Loucy (cell line): ENCODE measurements around the gene TIMM22.

Source experiments
- H2AFZ ChIP-seq: fragments of 200-600 bp; sonication (generic); 2 replicates; pipeline ENCODE4 v1.6.0; 2016; ENCODE audit warnings: antibody characterized with exemption, mild to moderate bottlenecking, low read length, moderate library complexity
- H3F3A ChIP-seq: fragments of 200-600 bp; 2 replicates; pipeline ENCODE4 v1.6.0; 2016; ENCODE audit warnings: antibody characterized with exemption, low read depth, mild to moderate bottlenecking
- H3K27me3 ChIP-seq: fragments of 200-600 bp; sonication (generic); 2 replicates; pipeline ENCODE4 v1.6.1; 2014; ENCODE audit warnings: low read length, mild to moderate bottlenecking; ENCODE audit not compliant: insufficient read depth, poor library complexity, severe bottlenecking
- H3K36me3 ChIP-seq: fragments of 200-600 bp; sonication (generic); 2 replicates; pipeline ENCODE4 v1.6.1; 2016; ENCODE audit warnings: low read length; ENCODE audit not compliant: insufficient read depth
- H3K4me1 ChIP-seq: fragments of 200-600 bp; sonication (generic); 2 replicates; pipeline ENCODE4 v1.5.1; 2014; ENCODE audit warnings: low read length, mild to moderate bottlenecking; ENCODE audit not compliant: insufficient read depth, poor library complexity, severe bottlenecking
- H3K4me2 ChIP-seq: fragments of 200-600 bp; sonication (generic); 2 replicates; pipeline ENCODE4 v1.6.0; 2014; ENCODE audit warnings: antibody characterized with exemption, low read length, low read depth, mild to moderate bottlenecking; ENCODE audit not compliant: poor library complexity, severe bottlenecking
- H3K4me3 ChIP-seq: fragments of 200-600 bp; sonication (generic); 2 replicates; pipeline ENCODE4 v1.5.1; 2014; ENCODE audit warnings: low read length, mild to moderate bottlenecking, mixed read lengths; ENCODE audit not compliant: poor library complexity, severe bottlenecking
- H3K79me2 ChIP-seq: fragments of 200-600 bp; sonication (generic); 2 replicates; pipeline ENCODE4 v1.6.1; 2014; ENCODE audit warnings: low read length; ENCODE audit not compliant: insufficient read depth
- H3K9ac ChIP-seq: fragments of 200-600 bp; sonication (generic); 2 replicates; pipeline ENCODE4 v1.6.0; 2014; ENCODE audit warnings: mild to moderate bottlenecking, low read depth, low read length, moderate library complexity; ENCODE audit not compliant: poor library complexity, severe bottlenecking
- H3K9me2 ChIP-seq: fragments of 200-600 bp; sonication (generic); replicated peaks from 2 replicates; pipeline ENCODE4 v1.6.1; 2016; ENCODE audit warnings: low read depth, low read length, mixed read lengths
- H3K9me3 ChIP-seq: fragments of 200-600 bp; sonication (generic); 2 replicates; pipeline ENCODE4 v1.6.1; 2014; ENCODE audit warnings: mild to moderate bottlenecking, antibody characterized with exemption, low read length, low read depth; ENCODE audit not compliant: insufficient read depth
- H4K20me1 ChIP-seq: fragments of 200-600 bp; sonication (generic); 2 replicates; pipeline ENCODE4 v1.6.0; 2014; ENCODE audit warnings: antibody characterized with exemption, low read length, mild to moderate bottlenecking; ENCODE audit not compliant: insufficient read depth, poor library complexity, severe bottlenecking
- CTCF ChIP-seq: fragments of 200-600 bp; sonication (generic); conservative IDR thresholded peaks from 2 replicates; pipeline ENCODE4 v1.5.1; 2014; ENCODE audit warnings: mild to moderate bottlenecking, antibody characterized with exemption, low read length
- EZH2phosphoT487 ChIP-seq: fragments of 200-600 bp; IDR thresholded peaks from 2 replicates; pipeline ENCODE4 v1.6.1; 2018; ENCODE audit warnings: antibody characterized with exemption, mild to moderate bottlenecking, moderate library complexity, borderline replicate concordance

Gene TIMM22

GRCh38 chr17:1029922-1030644 is 33.2 kb downstream of the TIMM22 start:
- no peaks in the 10 kb centered on the region for H3K9me3 ChIP-seq
- no peaks in the 10 kb centered on the region for H3K27me3 ChIP-seq
- no peaks in the 10 kb centered on the region for H3K9me2 ChIP-seq
- H4K20me1 ChIP-seq: no peaks in the 10 kb centered on the region
- no peak overlapping the region for H3K4me2 ChIP-seq
- no peak overlapping the region for H2AFZ ChIP-seq
- H3K4me1 ChIP-seq: no peaks in the 10 kb centered on the region
- no peaks in the 10 kb centered on the region for H3F3A ChIP-seq
- H3K4me3 ChIP-seq: no peak overlapping the region
- no peak for TF ChIP-seq CTCF
- TF ChIP-seq EZH2phosphoT487: no peak
- H3K36me3 ChIP-seq: no peaks in the 10 kb centered on the region
- no peaks in the 10 kb centered on the region for H3K79me2 ChIP-seq
- no peak overlapping the region for H3K9ac ChIP-seq

- no peaks in the 10 kb centered on the region for H3K4me1 ChIP-seq
- H3K36me3 ChIP-seq: no peaks in the 10 kb centered on the region
- no peaks in the 10 kb centered on the region for H3F3A ChIP-seq
- no peak overlapping the region for H2AFZ ChIP-seq
- H3K9ac ChIP-seq: no peak overlapping the region
- no peak for TF ChIP-seq EZH2phosphoT487
- no peak for TF ChIP-seq CTCF
- no peaks in the 10 kb centered on the region for H3K9me2 ChIP-seq
- H3K4me3 ChIP-seq: no peak overlapping the region
- H4K20me1 ChIP-seq: no peaks in the 10 kb centered on the region
- H3K9me3 ChIP-seq: no peaks in the 10 kb centered on the region
- no peak overlapping the region for H3K4me2 ChIP-seq
- no peaks in the 10 kb centered on the region for H3K27me3 ChIP-seq
- no peaks in the 10 kb centered on the region for H3K79me2 ChIP-seq
These were observed 34.0 kb downstream of the TIMM22 start for GRCh38 chr17:1030684-1031532.

GRCh38 chr17:1031711-1032110 is 34.8 kb downstream of the TIMM22 start:
- no peaks in the 10 kb centered on the region for H3K9me3 ChIP-seq
- no peaks in the 10 kb centered on the region for H3F3A ChIP-seq
- no peak overlapping the region for H3K4me2 ChIP-seq
- no peaks in the 10 kb centered on the region for H3K9me2 ChIP-seq
- H3K79me2 ChIP-seq: no peaks in the 10 kb centered on the region
- no peaks in the 10 kb centered on the region for H3K27me3 ChIP-seq
- peaks cover 2% of the 10 kb centered on the region for H4K20me1 ChIP-seq
- TF ChIP-seq CTCF: no peak
- TF ChIP-seq EZH2phosphoT487: no peak
- H3K4me3 ChIP-seq: no peak overlapping the region
- H3K36me3 ChIP-seq: no peaks in the 10 kb centered on the region
- no peak overlapping the region for H3K9ac ChIP-seq
- H3K4me1 ChIP-seq: no peaks in the 10 kb centered on the region
- H2AFZ ChIP-seq: no peak overlapping the region
